Neural cell (in vitro differentiated cells): ENCODE data around the gene ZDHHC14. TPM values are rescaled to one million over a fixed set of nuclear protein-coding genes. Genes with fewer than 3 reads are reported as not detected.

ENCODE experiments used
- H2AFZ ChIP-seq: fragments of 200-600, 300-800 bp; sonication (generic), shearing (Covaris generic); 2 replicates; pipeline ENCODE4 v1.6.0; 2014; ENCODE audit warnings: low read depth, mild to moderate bottlenecking, antibody characterized with exemption, low read length, moderate library complexity
- H3F3A ChIP-seq: fragments of 200-600 bp; shearing (Covaris generic); 2 replicates; pipeline ENCODE4 v1.6.1; 2016; ENCODE audit warnings: mild to moderate bottlenecking, moderate library complexity, mixed read lengths, antibody characterized with exemption, low read length; ENCODE audit not compliant: insufficient read depth, poor library complexity, severe bottlenecking
- H3K27ac ChIP-seq: fragments of 200-600, 300-800 bp; sonication (generic), shearing (Covaris generic); 2 replicates; pipeline ENCODE4 v1.5.1; 2014; ENCODE audit warnings: mild to moderate bottlenecking, low read length, moderate library complexity
- H3K27me3 ChIP-seq: fragments of 300-800, 200-600 bp; sonication (generic), shearing (Covaris generic); 2 replicates; pipeline ENCODE4 v1.6.0; 2014; ENCODE audit warnings: mild to moderate bottlenecking, low read depth, low read length, moderate library complexity; ENCODE audit not compliant: insufficient read depth
- H3K36me3 ChIP-seq: fragments of 300-800, 200-600 bp; sonication (generic), shearing (Covaris generic); 2 replicates; pipeline ENCODE4 v1.5.1; 2014; ENCODE audit warnings: mild to moderate bottlenecking, antibody characterized with exemption, low read length, moderate library complexity; ENCODE audit not compliant: insufficient read depth
- H3K4me2 ChIP-seq: fragments of 300-800, 200-600 bp; sonication (generic), shearing (Covaris generic); 2 replicates; pipeline ENCODE4 v1.6.0; 2014; ENCODE audit warnings: mild to moderate bottlenecking, low read length
- H3K4me3 ChIP-seq: fragments of 300-800, 200-600 bp; sonication (generic), shearing (Covaris generic); 2 replicates; pipeline ENCODE4 v1.5.1; 2014; ENCODE audit warnings: mild to moderate bottlenecking, low read length, moderate library complexity
- H3K79me2 ChIP-seq: fragments of 200-600 bp; shearing (Covaris generic); replicated peaks from 2 replicates; pipeline ENCODE4 v1.6.0; 2014; ENCODE audit warnings: mild to moderate bottlenecking, low read length, moderate library complexity; ENCODE audit not compliant: insufficient read depth
- H3K9ac ChIP-seq: fragments of 300-800, 200-600 bp; sonication (generic), shearing (Covaris generic); 2 replicates; pipeline ENCODE4 v1.6.1; 2016; ENCODE audit warnings: mild to moderate bottlenecking, low read length, mixed read lengths
- H3K9me2 ChIP-seq: fragments of 200-600 bp; shearing (Covaris generic); 2 replicates; pipeline ENCODE4 v1.6.1; 2016; ENCODE audit warnings: mild to moderate bottlenecking, low read length, mixed read lengths; ENCODE audit not compliant: insufficient read depth
- H3K9me3 ChIP-seq: fragments of 200-600, 300-800 bp; sonication (generic), shearing (Covaris generic); 2 replicates; pipeline ENCODE4 v1.6.1; 2016; ENCODE audit warnings: mild to moderate bottlenecking, mixed run types, low read length, moderate library complexity, mixed read lengths
- H4K20me1 ChIP-seq: fragments of 200-600 bp; shearing (Covaris generic); 2 replicates; pipeline ENCODE4 v1.6.1; 2016; ENCODE audit warnings: mild to moderate bottlenecking, mixed run types; ENCODE audit not compliant: insufficient read depth
- CTCF ChIP-seq: fragments of 450-650 bp; IDR thresholded peaks from 2 replicates; pipeline ENCODE4 v1.5.1; 2014; ENCODE audit warnings: antibody characterized with exemption, mild to moderate bottlenecking, moderate library complexity; ENCODE audit not compliant: poor library complexity, severe bottlenecking
- EP300 ChIP-seq: fragments of 450-650 bp; conservative IDR thresholded peaks from 2 replicates; pipeline ENCODE4 v1.6.1; 2014; ENCODE audit warnings: antibody characterized with exemption, mild to moderate bottlenecking, moderate library complexity; ENCODE audit not compliant: poor library complexity, severe bottlenecking
- EZH2 ChIP-seq: fragments of 200-600, 300-800 bp; shearing (Covaris generic), sonication (generic); IDR thresholded peaks from 2 replicates; pipeline ENCODE4 v1.6.1; 2014; ENCODE audit warnings: antibody characterized with exemption, low read length, borderline replicate concordance, mild to moderate bottlenecking; ENCODE audit not compliant: insufficient read depth, poor library complexity, severe bottlenecking
- MXI1 ChIP-seq: fragments of 450-650 bp; conservative IDR thresholded peaks from 2 replicates; pipeline ENCODE4 v1.6.1; 2014; ENCODE audit warnings: antibody characterized with exemption, mild to moderate bottlenecking; ENCODE audit not compliant: poor library complexity, severe bottlenecking
- POLR2AphosphoS5 ChIP-seq: IDR thresholded peaks from 2 replicates; pipeline ENCODE4 v1.6.1; 2012
- RAD21 ChIP-seq: fragments of 450-650 bp; conservative IDR thresholded peaks from 2 replicates; pipeline ENCODE4 v1.6.1; 2014; ENCODE audit warnings: antibody characterized with exemption, mild to moderate bottlenecking, moderate library complexity
- REST ChIP-seq: IDR thresholded peaks from 2 replicates; pipeline ENCODE4 v1.6.1; 2012; ENCODE audit warnings: borderline replicate concordance
- SMC3 ChIP-seq: fragments of 450-650 bp; conservative IDR thresholded peaks from 2 replicates; pipeline ENCODE4 v1.6.1; 2014; ENCODE audit warnings: antibody characterized with exemption, mild to moderate bottlenecking, moderate library complexity; ENCODE audit not compliant: poor library complexity
- TAF1 ChIP-seq: IDR thresholded peaks from 2 replicates; pipeline ENCODE4 v1.6.1; 2012; ENCODE audit warnings: low read depth
- polyA plus RNA-seq: library from polyadenylated mRNA; depleted of rRNA; stranded (reverse); fragments of >200 nt; gene quantifications from 2 replicates; pipeline ENCODE4 v1.2.3, GENCODE V29; 2014

ZDHHC14 gene
- polyA plus RNA-seq, 1 donor from 2014 or later, result 4.1 TPM

GRCh38 chr6:157386454-157386853, 5.5 kb downstream of the ZDHHC14 start:
- Histone ChIP-seq H3K9me2 (no peaks in the 10 kb centered on the region), H3K9ac (peak overlapping the region; percentile 24), H4K20me1 (no peaks in the 10 kb centered on the region), H3K4me3 (peak overlapping the region; percentile 41), H3K36me3 (no peaks in the 10 kb centered on the region), H3K4me2 (peak overlapping the region; percentile 40), H3K27me3 (peaks cover 5% of the 10 kb centered on the region), H3K79me2 (no peaks in the 10 kb centered on the region), H3K9me3 (peaks cover 10% of the 10 kb centered on the region), H3K27ac (peak overlapping the region; percentile 46), H3F3A (peaks cover 2% of the 10 kb centered on the region), H2AFZ (no peak overlapping the region)
- TF ChIP-seq RAD21, result peak; percentile 35
- TF ChIP-seq POLR2AphosphoS5, result peak; percentile 49
- no peak for TF ChIP-seq TAF1
- TF ChIP-seq MXI1, result no peak
- no peak for TF ChIP-seq CTCF
- peak; percentile 58 for TF ChIP-seq EP300
- no peak for TF ChIP-seq EZH2
- TF ChIP-seq REST, result no peak
- TF ChIP-seq SMC3, result peak; percentile 30

- no peaks in the 10 kb centered on the region for H4K20me1 ChIP-seq
- peaks cover 12% of the 10 kb centered on the region for H3K9me3 ChIP-seq
- H3K4me2 ChIP-seq, result no peak overlapping the region
- H3K36me3 ChIP-seq, result no peaks in the 10 kb centered on the region
- no peak for TF ChIP-seq REST
- TF ChIP-seq SMC3, result no peak
- TF ChIP-seq CTCF, result no peak
- no peak for TF ChIP-seq RAD21
- TF ChIP-seq TAF1, result no peak
- TF ChIP-seq POLR2AphosphoS5, result no peak
- no peak for TF ChIP-seq EP300
- no peak for TF ChIP-seq MXI1
- no peak for TF ChIP-seq EZH2
- no peaks in the 10 kb centered on the region for H3K79me2 ChIP-seq
- no peak overlapping the region for H3K27ac ChIP-seq
- peaks cover 2% of the 10 kb centered on the region for H3F3A ChIP-seq
- no peaks in the 10 kb centered on the region for H3K9me2 ChIP-seq
- no peak overlapping the region for H3K9ac ChIP-seq
- no peaks in the 10 kb centered on the region for H3K27me3 ChIP-seq
- H3K4me3 ChIP-seq, result no peak overlapping the region
- H2AFZ ChIP-seq, result no peak overlapping the region
Observed at GRCh38 chr6:157388924-157389323, 7.9 kb downstream of the ZDHHC14 start.
